ENCODE measurements around the gene SEC14L5.

Gene SEC14L5

GRCh38 chr16:4987580-4988374, 29.6 kb downstream of the SEC14L5 start:
- DNase-seq = no peak

GRCh38 chr16:4988647-4989046, 30.5 kb downstream of the SEC14L5 start:
- no peak for DNase-seq

GRCh38 chr16:4989391-4990006, 31.4 kb downstream of the SEC14L5 start:
- no peak for DNase-seq

GRCh38 chr16:4990415-4990814, 32.3 kb downstream of the SEC14L5 start:
- no peak for DNase-seq

GRCh38 chr16:4991754-4992153, 33.6 kb downstream of the SEC14L5 start:
- no peak for DNase-seq

- DNase-seq = no peak
These were observed 36.7 kb downstream of the SEC14L5 start for GRCh38 chr16:4994719-4995434.

- DNase-seq = no peak
These were observed 42.5 kb downstream of the SEC14L5 start for GRCh38 chr16:5000573-5001001.

- DNase-seq = no peak
These were observed 43.4 kb downstream of the SEC14L5 start for GRCh38 chr16:5001571-5001970.

- DNase-seq = no peak
These were observed 43.9 kb downstream of the SEC14L5 start for GRCh38 chr16:5001986-5002385.

GRCh38 chr16:5002699-5003143, 44.6 kb downstream of the SEC14L5 start:
- DNase-seq = no peak

GRCh38 chr16:5003211-5003610, 45.1 kb downstream of the SEC14L5 start:
- DNase-seq = no peak

GRCh38 chr16:5003828-5004227, 45.7 kb downstream of the SEC14L5 start:
- no peak for DNase-seq

GRCh38 chr16:5004311-5004710, 46.2 kb downstream of the SEC14L5 start:
- DNase-seq = no peak

- DNase-seq = no peak
These were observed 47.8 kb downstream of the SEC14L5 start for GRCh38 chr16:5005916-5006315.

- DNase-seq = no peak
These were observed 48.4 kb downstream of the SEC14L5 start for GRCh38 chr16:5006348-5007193.

GRCh38 chr16:5007256-5007655, 49.1 kb downstream of the SEC14L5 start:
- DNase-seq = no peak

GRCh38 chr16:5008311-5008731, 50.2 kb downstream of the SEC14L5 start:
- no peak for DNase-seq

GRCh38 chr16:5010576-5011329, 52.6 kb downstream of the SEC14L5 start:
- DNase-seq = no peak

GRCh38 chr16:5011637-5012036, 53.5 kb downstream of the SEC14L5 start:
- no peak for DNase-seq

GRCh38 chr16:5012887-5013286, 54.8 kb downstream of the SEC14L5 start:
- no peak for DNase-seq

GRCh38 chr16:5015351-5015750, 57.2 kb downstream of the SEC14L5 start:
- DNase-seq = no peak

GRCh38 chr16:5015887-5016286, 57.8 kb downstream of the SEC14L5 start:
- no peak for DNase-seq

All from activated gamma-delta T cell (primary cell).